Uterus (tissue), 2 donors: Measurements from ENCODE around the gene ARAP1.

ENCODE experiments used
- CTCF ChIP-seq, 4 experiments: fragments of 200-600 bp in 2 of 4; fragments of 450-650 bp in 2 of 4; sonication (generic) in 2 of 4; IDR thresholded peaks; one replicate each; pipeline ENCODE4 v1.5.1; 2016 to 2019; ENCODE audit warnings: antibody characterized with exemption in 4 of 4, mild to moderate bottlenecking in 2 of 4, moderate library complexity in 1 of 4
- POLR2A ChIP-seq, 2 donors: fragments of 450-650 bp; IDR thresholded peaks; one replicate each; pipeline ENCODE4 v1.6.1; 2016; ENCODE audit warnings: antibody characterized with exemption in 2 of 2, mild to moderate bottlenecking in 1 of 2, moderate library complexity in 1 of 2

GRCh38 chr11:72635933-72636332, 116.3 kb downstream of the ARAP1 start:
- no peak for TF ChIP-seq POLR2A (IDR thresholded peaks at IDR 0.05)
- TF ChIP-seq CTCF (IDR thresholded peaks at IDR 0.05): no peak
